Mesenchymal stem cell (in vitro differentiated cells and primary cell): Measurements from ENCODE around the gene ZGPAT.

ENCODE experiments used
- DNase-seq: peaks from one replicate; pipeline ENCODE4 v3.0.0-alpha.2; 2013
- H2AFZ ChIP-seq: one replicate; pipeline ENCODE4 v1.6.1; 2013; ENCODE audit warnings: low read depth, mild to moderate bottlenecking, control low read depth, inconsistent platforms, low read length, moderate library complexity
- H2AK5ac ChIP-seq: 2 replicates; pipeline ENCODE4 v1.6.1; 2013; ENCODE audit warnings: low read length, moderate library complexity, mild to moderate bottlenecking, inconsistent platforms; ENCODE audit not compliant: severe bottlenecking
- H2BK120ac ChIP-seq: one replicate; pipeline ENCODE4 v1.6.1; 2013; ENCODE audit warnings: low read depth, mild to moderate bottlenecking, inconsistent platforms, low read length, moderate library complexity
- H2BK12ac ChIP-seq, 2 experiments: one replicate each; pipeline ENCODE4 v1.6.1; 2013; ENCODE audit warnings: inconsistent platforms in 2 of 2, low read length in 2 of 2, mild to moderate bottlenecking in 2 of 2, moderate library complexity in 2 of 2, control low read depth in 1 of 2
- H2BK15ac ChIP-seq: one replicate; pipeline ENCODE4 v1.6.1; 2013; ENCODE audit warnings: mild to moderate bottlenecking, low read depth, inconsistent platforms; ENCODE audit not compliant: poor library complexity, severe bottlenecking
- H2BK5ac ChIP-seq: 2 replicates; pipeline ENCODE4 v1.6.1; 2013; ENCODE audit warnings: low read depth, mild to moderate bottlenecking, low read length, control low read depth, inconsistent platforms; ENCODE audit not compliant: poor library complexity, severe bottlenecking
- H3K14ac ChIP-seq, 2 experiments: one replicate each; pipeline ENCODE4 v1.6.1; 2013; ENCODE audit warnings: inconsistent platforms in 2 of 2, low read length in 2 of 2, control low read depth in 1 of 2, mild to moderate bottlenecking in 1 of 2, moderate library complexity in 1 of 2
- H3K18ac ChIP-seq, 2 experiments: one replicate each; pipeline ENCODE4 v1.6.1; 2013; ENCODE audit warnings: inconsistent platforms in 2 of 2, low read length in 2 of 2, control low read depth in 1 of 2, low read depth in 1 of 2, mild to moderate bottlenecking in 1 of 2
- H3K23ac ChIP-seq, 2 experiments: one replicate each; pipeline ENCODE4 v1.6.1; 2013; ENCODE audit warnings: inconsistent platforms in 2 of 2, low read length in 2 of 2, mild to moderate bottlenecking in 2 of 2, moderate library complexity in 2 of 2, control low read depth in 1 of 2
- H3K27ac ChIP-seq: 2 replicates; pipeline ENCODE4 v1.5.1; 2013; ENCODE audit warnings: mild to moderate bottlenecking, moderate library complexity, low read length, control low read depth, inconsistent platforms; ENCODE audit not compliant: poor library complexity, severe bottlenecking
- H3K27me3 ChIP-seq, 2 experiments: 2 replicates each; pipeline versions ENCODE4 v1.6.1 to v1.7.0; 2013; ENCODE audit warnings: low read length in 2 of 2, mild to moderate bottlenecking in 2 of 2, moderate library complexity in 2 of 2, control low read depth in 1 of 2, inconsistent platforms in 1 of 2; ENCODE audit not compliant: control insufficient read depth in 1 of 2, insufficient read depth in 1 of 2
- H3K36me3 ChIP-seq, 2 experiments: 2 replicates each; pipeline versions ENCODE4 v1.6.1 to v1.7.0; 2013; ENCODE audit warnings: low read length in 2 of 2, control low read depth in 1 of 2, inconsistent platforms in 1 of 2, low read depth in 1 of 2, mild to moderate bottlenecking in 1 of 2; ENCODE audit not compliant: insufficient read depth in 2 of 2, control insufficient read depth in 1 of 2
- H3K4ac ChIP-seq, 2 experiments: one replicate each; pipeline ENCODE4 v1.6.1; 2013; ENCODE audit warnings: inconsistent platforms in 2 of 2, low read length in 2 of 2, mild to moderate bottlenecking in 2 of 2, moderate library complexity in 2 of 2, control low read depth in 1 of 2, low read depth in 1 of 2
- H3K4me1 ChIP-seq: 2 replicates; pipeline ENCODE4 v1.6.1; 2013; ENCODE audit warnings: low read depth, low read length, control low read depth; ENCODE audit not compliant: control insufficient read depth, insufficient read depth
- H3K4me2 ChIP-seq: 2 replicates; pipeline ENCODE4 v1.6.1; 2013; ENCODE audit warnings: low read length, mild to moderate bottlenecking, inconsistent platforms; ENCODE audit not compliant: poor library complexity, severe bottlenecking
- H3K4me3 ChIP-seq, 2 experiments: 2 replicates each; pipeline versions ENCODE4 v1.5.1 to v1.7.0; 2013; ENCODE audit warnings: low read length in 2 of 2, mild to moderate bottlenecking in 2 of 2, control low read depth in 1 of 2, low read depth in 1 of 2; ENCODE audit not compliant: insufficient read depth in 1 of 2
- H3K79me1 ChIP-seq: replicated peaks from 2 replicates; pipeline ENCODE4 v1.6.1; 2013; ENCODE audit warnings: mild to moderate bottlenecking, control low read depth, low read length, inconsistent platforms; ENCODE audit not compliant: poor library complexity, severe bottlenecking
- H3K9ac ChIP-seq: 2 replicates; pipeline ENCODE4 v1.7.0; 2013; ENCODE audit warnings: mild to moderate bottlenecking, low read length, moderate library complexity
- H3K9me3 ChIP-seq: 2 replicates; pipeline ENCODE4 v1.7.0; 2013; ENCODE audit warnings: mild to moderate bottlenecking, low read length; ENCODE audit not compliant: control insufficient read depth
- H4K8ac ChIP-seq: one replicate; pipeline ENCODE4 v1.6.1; 2013; ENCODE audit warnings: inconsistent platforms, mild to moderate bottlenecking, low read length, moderate library complexity
- H4K91ac ChIP-seq: one replicate; pipeline ENCODE4 v1.6.1; 2013; ENCODE audit warnings: mild to moderate bottlenecking, low read length, inconsistent platforms
- WGBS: methylation state at CpG from one replicate; pipeline ENCODE4 v1.1.7; 2013; ENCODE audit warnings: mixed read lengths; 5-methylcytosine and 5-hydroxymethylcytosine counted together

The ZGPAT gene

DNA sequence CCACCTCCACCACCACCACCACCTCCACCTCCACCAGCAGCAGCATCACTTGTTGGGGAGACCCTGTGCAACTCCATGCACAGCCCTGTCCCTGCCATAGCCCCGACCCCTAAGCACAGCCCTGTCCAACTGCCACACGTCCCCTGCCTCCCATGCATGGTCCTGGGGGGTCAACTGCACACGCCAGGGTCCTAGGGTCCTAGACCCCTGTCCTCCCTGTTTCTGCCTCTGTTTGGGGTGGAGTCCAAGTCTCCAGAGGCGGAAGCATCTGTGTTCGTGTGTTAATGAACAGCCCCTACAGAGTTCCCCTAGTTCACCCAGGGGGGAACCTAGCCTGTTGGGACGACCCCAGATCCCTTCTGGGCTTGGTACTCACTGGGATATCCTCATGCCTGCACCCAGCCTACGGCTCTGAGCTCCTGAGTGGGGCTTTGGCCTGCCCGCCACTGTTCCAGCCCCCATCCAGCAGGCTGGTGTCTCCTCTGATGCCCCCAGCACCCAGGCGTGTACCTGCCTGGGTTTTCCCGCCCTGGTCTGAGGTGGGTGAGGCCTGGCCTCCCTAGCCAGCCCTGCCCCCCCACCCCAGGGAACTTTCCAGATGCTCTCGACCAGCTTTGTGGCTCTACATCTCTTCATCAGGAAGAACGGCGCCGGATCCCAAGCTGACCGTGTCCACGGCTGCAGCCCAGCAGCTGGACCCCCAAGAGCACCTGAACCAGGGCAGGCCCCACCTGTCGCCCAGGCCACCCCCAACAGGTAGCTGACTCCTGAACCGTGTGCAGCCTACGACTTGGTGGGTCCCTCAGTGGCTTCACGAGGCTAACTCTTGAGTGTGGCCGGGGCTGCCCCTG lies 13.9 kb upstream of the ZGPAT start:
- no peak overlapping the region for H3K4ac ChIP-seq
- peak overlapping the region in 1 of 2 experiments; percentile 42 for H2BK12ac ChIP-seq
- peaks cover 50% of the 10 kb centered on the region for H3K4me1 ChIP-seq
- H2AFZ ChIP-seq, result no peak overlapping the region
- no peak overlapping the region for H3K27ac ChIP-seq
- no peak overlapping the region for H3K4me2 ChIP-seq
- no peak overlapping the region for H2BK5ac ChIP-seq
- no peak overlapping the region for H3K9ac ChIP-seq
- H3K9me3 ChIP-seq, result no peaks in the 10 kb centered on the region
- H3K36me3 ChIP-seq, result peaks cover 4 to 62% of the 10 kb centered on the region in 2 experiments
- no peak overlapping the region for H2BK15ac ChIP-seq
- no peak overlapping the region for H2BK120ac ChIP-seq
- H3K27me3 ChIP-seq, result no peaks in the 10 kb centered on the region
- 95% methylated on average over 21 of the region's 21 CpGs for WGBS
- peak overlapping the region; percentile 20 for H2AK5ac ChIP-seq
- no peak overlapping the region for H4K8ac ChIP-seq
- no peak overlapping the region for H3K18ac ChIP-seq
- H3K79me1 ChIP-seq, result peaks cover 12% of the 10 kb centered on the region
- DNase-seq, result no peak
- no peak overlapping the region for H3K23ac ChIP-seq
- H3K14ac ChIP-seq, result no peak overlapping the region
- H3K4me3 ChIP-seq, result no peak overlapping the region
- no peak overlapping the region for H4K91ac ChIP-seq

DNA sequence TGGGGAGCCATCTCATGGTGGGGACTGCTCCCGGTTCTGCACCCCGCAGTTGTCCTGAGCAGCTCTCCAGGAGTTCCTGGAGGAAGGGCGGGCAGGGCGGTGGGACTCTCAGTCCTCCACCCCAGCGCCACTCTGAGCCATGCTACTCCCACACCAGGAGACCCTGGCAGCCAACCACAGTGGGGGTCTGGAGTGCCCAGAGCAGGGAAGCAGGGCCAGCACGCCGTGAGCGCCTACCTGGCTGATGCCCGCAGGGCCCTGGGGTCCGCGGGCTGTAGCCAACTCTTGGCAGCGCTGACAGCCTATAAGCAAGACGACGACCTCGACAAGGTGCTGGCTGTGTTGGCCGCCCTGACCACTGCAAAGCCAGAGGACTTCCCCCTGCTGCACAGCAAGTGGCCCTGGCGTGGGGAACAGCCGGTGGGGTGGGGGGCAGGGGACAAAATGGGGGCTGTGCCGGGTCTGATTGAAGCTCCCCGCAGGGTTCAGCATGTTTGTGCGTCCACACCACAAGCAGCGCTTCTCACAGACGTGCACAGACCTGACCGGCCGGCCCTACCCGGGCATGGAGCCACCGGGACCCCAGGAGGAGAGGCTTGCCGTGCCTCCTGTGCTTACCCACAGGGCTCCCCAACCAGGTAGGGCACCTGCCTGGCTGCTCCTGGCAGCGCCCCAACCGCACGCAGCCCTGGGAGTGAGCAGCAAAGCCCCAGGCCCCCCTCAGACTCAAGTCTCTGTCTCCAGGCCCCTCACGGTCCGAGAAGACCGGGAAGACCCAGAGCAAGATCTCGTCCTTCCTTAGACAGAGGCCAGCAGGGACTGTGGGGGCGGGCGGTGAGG lies 13.0 kb upstream of the ZGPAT start:
- H2BK12ac ChIP-seq, result peak overlapping the region; percentile 21 to 31
- no peak for DNase-seq
- peaks cover 58% of the 10 kb centered on the region for H3K4me1 ChIP-seq
- peaks cover 12% of the 10 kb centered on the region for H3K79me1 ChIP-seq
- no peak overlapping the region for H3K14ac ChIP-seq
- no peak overlapping the region for H2BK120ac ChIP-seq
- no peak overlapping the region for H2AK5ac ChIP-seq
- no peak overlapping the region for H2AFZ ChIP-seq
- peaks cover 4 to 57% of the 10 kb centered on the region in 2 experiments for H3K36me3 ChIP-seq
- H3K4ac ChIP-seq, result no peak overlapping the region
- H2BK5ac ChIP-seq, result no peak overlapping the region
- no peak overlapping the region for H3K23ac ChIP-seq
- H3K27me3 ChIP-seq, result no peaks in the 10 kb centered on the region
- 97% methylated on average over 34 of the region's 37 CpGs for WGBS
- H3K18ac ChIP-seq, result peak overlapping the region in 1 of 2 experiments; percentile 18
- no peak overlapping the region for H2BK15ac ChIP-seq
- peak overlapping the region; percentile 57 for H4K91ac ChIP-seq
- no peak overlapping the region for H3K4me2 ChIP-seq
- no peak overlapping the region for H3K4me3 ChIP-seq
- H3K27ac ChIP-seq, result no peak overlapping the region
- no peak overlapping the region for H4K8ac ChIP-seq
- peak overlapping the region; percentile 32 for H3K9ac ChIP-seq
- no peaks in the 10 kb centered on the region for H3K9me3 ChIP-seq

DNA sequence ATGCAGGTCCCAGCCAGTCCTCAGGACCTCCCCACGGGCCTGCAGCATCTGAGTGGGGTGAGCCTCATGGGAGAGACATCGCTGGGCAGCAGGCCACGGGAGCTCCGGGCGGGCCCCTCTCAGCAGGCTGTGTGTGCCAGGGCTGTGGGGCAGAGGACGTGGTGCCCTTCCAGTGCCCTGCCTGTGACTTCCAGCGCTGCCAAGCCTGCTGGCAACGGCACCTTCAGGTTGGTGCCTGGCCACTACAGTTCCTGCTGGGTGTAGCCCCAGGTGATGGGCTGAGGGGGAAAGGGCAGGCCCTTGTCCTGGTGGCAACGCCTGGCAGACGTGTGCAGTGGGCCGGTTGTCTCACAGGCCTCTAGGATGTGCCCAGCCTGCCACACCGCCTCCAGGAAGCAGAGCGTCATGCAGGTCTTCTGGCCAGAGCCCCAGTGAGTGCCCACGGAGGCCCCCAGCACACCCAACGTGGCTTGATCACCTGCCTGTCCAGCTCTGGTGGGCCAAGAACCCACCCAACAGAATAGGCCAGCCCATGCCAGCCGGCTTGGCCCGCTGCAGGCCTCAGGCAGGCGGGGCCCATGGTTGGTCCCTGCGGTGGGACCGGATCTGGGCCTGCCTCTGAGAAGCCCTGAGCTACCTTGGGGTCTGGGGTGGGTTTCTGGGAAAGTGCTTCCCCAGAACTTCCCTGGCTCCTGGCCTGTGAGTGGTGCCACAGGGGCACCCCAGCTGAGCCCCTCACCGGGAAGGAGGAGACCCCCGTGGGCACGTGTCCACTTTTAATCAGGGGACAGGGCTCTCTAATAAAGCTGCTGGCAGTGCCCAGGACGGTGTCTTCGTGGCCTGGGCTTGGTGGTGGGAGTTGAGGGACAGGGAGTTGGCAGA lies 12.2 kb upstream of the ZGPAT start:
- H3K4me2 ChIP-seq, result no peak overlapping the region
- no peaks in the 10 kb centered on the region for H3K27me3 ChIP-seq
- H3K23ac ChIP-seq, result no peak overlapping the region
- peaks cover 65% of the 10 kb centered on the region for H3K4me1 ChIP-seq
- peak overlapping the region; percentile 0 for H2BK120ac ChIP-seq
- H3K79me1 ChIP-seq, result peaks cover 14% of the 10 kb centered on the region
- peak overlapping the region; percentile 32 for H3K9ac ChIP-seq
- no peak overlapping the region for H2AFZ ChIP-seq
- H3K4ac ChIP-seq, result peak overlapping the region; percentile 15 to 57
- no peak overlapping the region for H2BK5ac ChIP-seq
- H2AK5ac ChIP-seq, result peak overlapping the region; percentile 21
- peaks cover 10 to 60% of the 10 kb centered on the region in 2 experiments for H3K36me3 ChIP-seq
- no peak overlapping the region for H3K27ac ChIP-seq
- WGBS, result 94% methylated on average over 25 of the region's 25 CpGs
- no peak for DNase-seq
- H3K14ac ChIP-seq, result peak overlapping the region in 1 of 2 experiments; percentile 61
- H3K9me3 ChIP-seq, result no peaks in the 10 kb centered on the region
- H3K4me3 ChIP-seq, result no peak overlapping the region
- H3K18ac ChIP-seq, result peak overlapping the region; percentile 76 to 88
- H4K91ac ChIP-seq, result peak overlapping the region; percentile 83
- H2BK15ac ChIP-seq, result no peak overlapping the region
- H4K8ac ChIP-seq, result peak overlapping the region; percentile 74
- H2BK12ac ChIP-seq, result peak overlapping the region; percentile 31 to 51
